SH-SY5Y (cell line): ENCODE measurements around the gene OR52I1.

Experiments
- GATA2 ChIP-seq: IDR thresholded peaks from 2 replicates; pipeline ENCODE4 v1.6.1; 2011; ENCODE audit warnings: mild to moderate bottlenecking, low read depth, low read length
- GATA3 ChIP-seq: IDR thresholded peaks from 2 replicates; pipeline ENCODE4 v1.6.1; 2011; ENCODE audit warnings: low read depth, mild to moderate bottlenecking, low read length, moderate library complexity

GRCh38 chr11:4551346-4551979 is 42.4 kb upstream of the OR52I1 start:
- no peak for TF ChIP-seq GATA2
- no peak for TF ChIP-seq GATA3
